Measurements from ENCODE around the gene SLC25A1.

SLC25A1 gene

DNA sequence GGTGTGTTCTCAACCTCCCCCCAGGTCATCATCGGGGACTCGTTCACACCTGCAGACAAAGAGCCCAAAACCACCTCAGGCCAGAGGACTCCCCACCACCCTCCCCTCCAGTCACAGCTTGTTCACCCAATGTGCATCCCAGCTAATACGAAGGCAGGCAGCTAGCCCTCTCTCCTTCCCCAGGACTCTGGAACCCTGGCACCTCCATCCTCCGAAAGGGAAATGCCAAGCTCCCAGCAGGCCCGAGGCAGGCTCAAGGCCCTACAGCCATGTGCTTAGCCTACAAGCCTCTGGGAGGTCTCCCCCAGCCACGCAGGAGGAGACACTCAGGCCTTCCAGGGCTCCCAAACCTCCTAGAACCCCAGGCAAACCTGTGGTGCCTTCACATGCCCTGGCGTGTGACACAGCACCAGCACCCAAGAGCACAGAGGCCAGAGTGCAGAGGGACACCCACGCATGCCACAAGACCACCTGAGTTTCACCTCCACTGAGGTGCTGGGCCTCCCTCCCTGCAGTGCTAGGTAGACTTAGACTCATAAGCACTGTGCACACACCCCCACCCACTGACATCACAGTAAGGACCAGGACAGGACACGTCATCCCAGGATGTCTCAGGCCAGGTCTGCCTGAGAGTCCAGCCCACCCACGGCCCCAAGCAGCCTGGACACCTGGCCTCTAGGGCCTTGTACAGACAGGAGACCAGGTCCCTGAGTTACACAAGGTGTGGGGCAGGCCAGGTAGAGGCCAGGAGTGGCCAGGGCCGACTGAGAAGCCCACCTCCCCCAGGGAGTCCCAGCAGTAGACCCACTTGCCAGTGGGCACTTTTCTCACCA is 40.9 kb downstream of the SLC25A1 start:
- H3K4me3 ChIP-seq (ENCODE audit: low read depth, low read length) = no peak overlapping the region
- H3K9ac ChIP-seq (ENCODE audit: low read depth, low read length) = no peak overlapping the region
- H3K9me3 ChIP-seq (ENCODE audit: control insufficient read depth, insufficient read depth, low read length) = no peaks in the 10 kb centered on the region
- no peaks in the 10 kb centered on the region for H3K27me3 ChIP-seq (ENCODE audit: control insufficient read depth, insufficient read depth, low read length)
- peaks cover 66% of the 10 kb centered on the region for H3K36me3 ChIP-seq (ENCODE audit: control insufficient read depth, insufficient read depth, low read length)
- H3K4me1 ChIP-seq (ENCODE audit: control insufficient read depth, insufficient read depth, low read length) = no peaks in the 10 kb centered on the region

DNA sequence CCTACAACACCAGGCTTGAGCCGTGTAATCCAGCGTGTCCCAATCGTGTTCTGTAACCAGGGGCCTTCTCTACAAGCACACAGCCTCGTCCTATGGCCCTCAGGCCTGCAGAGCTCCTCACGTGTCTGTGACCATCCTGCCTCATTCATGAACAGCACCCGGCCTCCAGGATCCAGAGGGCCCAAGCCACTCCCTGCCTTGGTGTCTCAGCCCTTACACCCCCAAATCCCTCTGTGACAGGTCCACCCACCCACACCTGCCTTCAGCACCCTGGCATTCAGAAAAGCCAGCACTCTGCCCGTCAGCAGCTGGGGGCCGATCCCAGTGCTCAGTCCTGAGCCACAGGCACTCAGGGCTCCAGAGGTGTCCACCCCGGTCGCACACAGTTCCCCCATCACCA is 41.6 kb downstream of the SLC25A1 start:
- Histone ChIP-seq H3K4me1 (ENCODE audit: control insufficient read depth, insufficient read depth, low read length) (no peaks in the 10 kb centered on the region), H3K36me3 (ENCODE audit: control insufficient read depth, insufficient read depth, low read length) (peaks cover 63% of the 10 kb centered on the region), H3K4me3 (ENCODE audit: low read depth, low read length) (no peak overlapping the region), H3K9me3 (ENCODE audit: control insufficient read depth, insufficient read depth, low read length) (no peaks in the 10 kb centered on the region), H3K27me3 (ENCODE audit: control insufficient read depth, insufficient read depth, low read length) (no peaks in the 10 kb centered on the region), H3K9ac (ENCODE audit: low read depth, low read length) (no peak overlapping the region)

DNA sequence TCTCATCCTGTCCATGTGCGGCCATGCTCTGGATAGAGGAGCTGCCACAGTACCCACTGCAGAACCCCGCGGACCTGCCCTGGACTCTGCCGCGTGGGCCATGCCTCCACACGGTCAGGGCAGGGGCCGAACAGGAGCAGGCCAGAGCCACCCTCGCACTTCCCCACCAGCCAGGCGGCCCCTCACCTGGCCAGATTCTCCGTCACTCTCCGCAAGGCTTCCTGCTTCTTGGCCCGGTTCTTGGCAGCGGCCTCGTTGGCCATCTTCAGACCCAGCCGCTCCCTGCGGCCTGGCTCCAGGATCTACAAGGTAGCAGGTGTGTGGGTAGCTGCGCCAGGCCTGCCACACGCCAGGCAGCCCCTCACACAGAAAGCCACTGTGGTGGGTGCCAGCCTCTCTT is 43.7 kb downstream of the SLC25A1 start:
- H3K9ac ChIP-seq (ENCODE audit: low read depth, low read length) = no peak overlapping the region
- no peak overlapping the region for H3K4me3 ChIP-seq (ENCODE audit: low read depth, low read length)
- peaks cover 55% of the 10 kb centered on the region for H3K36me3 ChIP-seq (ENCODE audit: control insufficient read depth, insufficient read depth, low read length)
- H3K4me1 ChIP-seq (ENCODE audit: control insufficient read depth, insufficient read depth, low read length) = no peaks in the 10 kb centered on the region
- H3K9me3 ChIP-seq (ENCODE audit: control insufficient read depth, insufficient read depth, low read length) = no peaks in the 10 kb centered on the region
- no peaks in the 10 kb centered on the region for H3K27me3 ChIP-seq (ENCODE audit: control insufficient read depth, insufficient read depth, low read length)

DNA sequence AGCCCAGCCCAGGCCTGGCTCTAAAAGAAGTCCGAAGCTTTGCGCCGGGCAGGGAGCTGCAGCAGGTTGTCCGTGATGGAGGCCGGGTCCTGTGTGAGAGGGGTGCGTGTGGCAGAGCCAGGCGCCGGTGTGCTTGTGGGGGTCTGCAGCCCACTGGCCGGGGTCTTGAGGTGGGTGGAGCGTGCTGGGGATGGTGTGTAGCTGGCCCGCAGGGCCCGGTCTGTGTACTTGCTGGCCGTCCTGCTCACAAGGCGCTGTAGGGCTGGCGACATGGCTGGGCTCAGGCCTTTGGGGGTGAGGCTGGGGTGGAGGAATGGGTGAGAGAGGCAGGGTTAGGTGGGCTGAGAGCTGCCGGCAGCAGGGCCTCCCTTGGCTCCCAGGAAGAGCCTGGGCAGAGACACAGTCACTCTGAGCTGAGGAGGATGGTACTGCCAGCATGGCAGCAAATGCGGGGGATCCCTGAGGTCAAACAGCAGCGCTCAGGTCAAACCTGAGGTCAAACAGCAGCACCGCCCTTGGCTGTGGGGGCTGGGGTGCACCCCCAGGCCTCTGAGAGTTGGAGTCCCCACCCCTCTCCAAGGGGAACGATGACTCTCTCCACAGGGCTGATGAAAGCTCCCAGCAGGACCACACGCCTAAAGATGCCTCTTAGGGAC is 44.2 kb downstream of the SLC25A1 start:
- Histone ChIP-seq H3K9ac (ENCODE audit: low read depth, low read length) (no peak overlapping the region), H3K4me1 (ENCODE audit: control insufficient read depth, insufficient read depth, low read length) (no peaks in the 10 kb centered on the region), H3K9me3 (ENCODE audit: control insufficient read depth, insufficient read depth, low read length) (no peaks in the 10 kb centered on the region), H3K4me3 (ENCODE audit: low read depth, low read length) (no peak overlapping the region), H3K27me3 (ENCODE audit: control insufficient read depth, insufficient read depth, low read length) (no peaks in the 10 kb centered on the region), H3K36me3 (ENCODE audit: control insufficient read depth, insufficient read depth, low read length) (peaks cover 50% of the 10 kb centered on the region)

DNA sequence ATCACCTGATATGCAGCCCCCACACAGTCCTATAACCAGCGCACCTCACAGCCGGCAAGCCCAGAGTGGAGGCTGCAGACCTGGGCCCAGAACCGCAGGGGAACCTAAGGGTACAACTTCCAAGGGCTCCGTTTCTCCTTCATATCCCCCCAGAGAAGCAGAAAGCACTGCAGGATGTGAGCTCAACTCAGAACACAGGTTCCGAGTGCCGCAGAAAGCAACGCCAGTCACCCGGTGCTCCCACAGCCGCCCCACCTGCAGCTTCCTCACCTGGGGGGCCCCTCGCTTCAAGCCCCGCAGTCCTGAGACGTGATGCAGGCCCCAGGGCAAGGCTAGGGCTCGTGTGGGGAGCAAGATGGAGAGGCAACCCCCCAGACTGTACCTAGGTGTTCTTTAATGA is 45.0 kb downstream of the SLC25A1 start:
- Histone ChIP-seq H3K27me3 (ENCODE audit: control insufficient read depth, insufficient read depth, low read length) (no peaks in the 10 kb centered on the region), H3K9ac (ENCODE audit: low read depth, low read length) (no peak overlapping the region), H3K4me1 (ENCODE audit: control insufficient read depth, insufficient read depth, low read length) (no peaks in the 10 kb centered on the region), H3K4me3 (ENCODE audit: low read depth, low read length) (no peak overlapping the region), H3K9me3 (ENCODE audit: control insufficient read depth, insufficient read depth, low read length) (no peaks in the 10 kb centered on the region), H3K36me3 (ENCODE audit: control insufficient read depth, insufficient read depth, low read length) (peaks cover 43% of the 10 kb centered on the region)

DNA sequence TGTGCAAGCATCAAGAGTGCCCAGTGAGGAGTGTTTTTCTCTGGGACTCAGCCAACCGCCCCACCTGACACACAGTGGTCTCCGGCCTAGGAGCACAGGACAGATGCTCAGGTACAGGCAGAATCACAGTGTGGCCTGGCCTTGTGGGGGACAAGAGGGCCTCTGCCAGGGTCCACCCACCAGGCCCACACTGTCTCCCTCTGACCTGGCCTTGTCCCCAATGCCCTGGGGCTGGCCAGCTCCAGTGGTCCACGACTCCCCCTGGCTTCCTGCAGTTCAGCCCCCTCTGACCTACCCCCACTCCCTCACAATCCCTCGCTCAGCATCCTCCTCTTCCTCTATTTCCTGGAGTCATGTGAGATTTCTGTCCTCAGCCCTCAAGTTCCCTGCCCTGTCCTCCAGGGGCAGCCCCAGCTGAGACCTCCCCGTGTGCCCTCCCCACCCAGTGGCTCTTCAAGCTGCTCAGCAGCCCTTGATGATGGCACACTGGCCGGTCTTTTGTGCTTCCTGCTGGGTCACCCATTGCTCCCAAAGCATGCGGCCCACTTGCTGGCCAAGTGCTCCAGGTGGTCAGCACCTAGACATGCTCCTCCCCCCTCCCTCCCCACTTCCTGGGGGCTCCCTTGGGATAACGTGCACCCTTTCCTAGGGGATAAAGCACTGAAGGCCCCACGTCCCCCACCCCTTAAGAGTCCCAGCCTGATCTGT is 45.7 kb downstream of the SLC25A1 start:
- Histone ChIP-seq H3K9me3 (ENCODE audit: control insufficient read depth, insufficient read depth, low read length) (no peaks in the 10 kb centered on the region), H3K27me3 (ENCODE audit: control insufficient read depth, insufficient read depth, low read length) (no peaks in the 10 kb centered on the region), H3K4me3 (ENCODE audit: low read depth, low read length) (no peak overlapping the region), H3K36me3 (ENCODE audit: control insufficient read depth, insufficient read depth, low read length) (peaks cover 42% of the 10 kb centered on the region), H3K4me1 (ENCODE audit: control insufficient read depth, insufficient read depth, low read length) (no peaks in the 10 kb centered on the region), H3K9ac (ENCODE audit: low read depth, low read length) (no peak overlapping the region)

DNA sequence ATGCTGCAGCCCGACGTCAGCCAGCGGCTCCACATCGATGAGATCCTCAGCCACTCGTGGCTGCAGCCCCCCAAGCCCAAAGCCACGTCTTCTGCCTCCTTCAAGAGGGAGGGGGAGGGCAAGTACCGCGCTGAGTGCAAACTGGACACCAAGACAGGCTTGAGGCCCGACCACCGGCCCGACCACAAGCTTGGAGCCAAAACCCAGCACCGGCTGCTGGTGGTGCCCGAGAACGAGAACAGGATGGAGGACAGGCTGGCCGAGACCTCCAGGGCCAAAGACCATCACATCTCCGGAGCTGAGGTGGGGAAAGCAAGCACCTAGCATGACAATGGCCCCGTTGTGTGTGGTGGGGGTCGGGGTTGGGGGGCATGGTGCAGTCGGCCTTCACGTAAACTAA is 46.4 kb downstream of the SLC25A1 start:
- Histone ChIP-seq H3K4me3 (ENCODE audit: low read depth, low read length) (no peak overlapping the region), H3K4me1 (ENCODE audit: control insufficient read depth, insufficient read depth, low read length) (no peaks in the 10 kb centered on the region), H3K36me3 (ENCODE audit: control insufficient read depth, insufficient read depth, low read length) (peaks cover 36% of the 10 kb centered on the region), H3K27me3 (ENCODE audit: control insufficient read depth, insufficient read depth, low read length) (no peaks in the 10 kb centered on the region), H3K9ac (ENCODE audit: low read depth, low read length) (no peak overlapping the region), H3K9me3 (ENCODE audit: control insufficient read depth, insufficient read depth, low read length) (no peaks in the 10 kb centered on the region)

DNA sequence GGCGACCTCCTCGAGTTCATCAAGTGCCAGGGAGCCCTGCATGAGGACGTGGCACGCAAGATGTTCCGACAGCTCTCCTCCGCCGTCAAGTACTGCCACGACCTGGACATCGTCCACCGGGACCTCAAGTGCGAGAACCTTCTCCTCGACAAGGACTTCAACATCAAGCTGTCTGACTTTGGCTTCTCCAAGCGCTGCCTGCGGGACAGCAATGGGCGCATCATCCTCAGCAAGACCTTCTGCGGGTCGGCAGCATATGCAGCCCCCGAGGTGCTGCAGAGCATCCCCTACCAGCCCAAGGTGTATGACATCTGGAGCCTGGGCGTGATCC is 46.9 kb downstream of the SLC25A1 start:
- no peaks in the 10 kb centered on the region for H3K4me1 ChIP-seq (ENCODE audit: control insufficient read depth, insufficient read depth, low read length)
- H3K36me3 ChIP-seq (ENCODE audit: control insufficient read depth, insufficient read depth, low read length) = peaks cover 31% of the 10 kb centered on the region
- H3K27me3 ChIP-seq (ENCODE audit: control insufficient read depth, insufficient read depth, low read length) = no peaks in the 10 kb centered on the region
- H3K9ac ChIP-seq (ENCODE audit: low read depth, low read length) = no peak overlapping the region
- H3K9me3 ChIP-seq (ENCODE audit: control insufficient read depth, insufficient read depth, low read length) = no peaks in the 10 kb centered on the region
- no peak overlapping the region for H3K4me3 ChIP-seq (ENCODE audit: low read depth, low read length)

DNA sequence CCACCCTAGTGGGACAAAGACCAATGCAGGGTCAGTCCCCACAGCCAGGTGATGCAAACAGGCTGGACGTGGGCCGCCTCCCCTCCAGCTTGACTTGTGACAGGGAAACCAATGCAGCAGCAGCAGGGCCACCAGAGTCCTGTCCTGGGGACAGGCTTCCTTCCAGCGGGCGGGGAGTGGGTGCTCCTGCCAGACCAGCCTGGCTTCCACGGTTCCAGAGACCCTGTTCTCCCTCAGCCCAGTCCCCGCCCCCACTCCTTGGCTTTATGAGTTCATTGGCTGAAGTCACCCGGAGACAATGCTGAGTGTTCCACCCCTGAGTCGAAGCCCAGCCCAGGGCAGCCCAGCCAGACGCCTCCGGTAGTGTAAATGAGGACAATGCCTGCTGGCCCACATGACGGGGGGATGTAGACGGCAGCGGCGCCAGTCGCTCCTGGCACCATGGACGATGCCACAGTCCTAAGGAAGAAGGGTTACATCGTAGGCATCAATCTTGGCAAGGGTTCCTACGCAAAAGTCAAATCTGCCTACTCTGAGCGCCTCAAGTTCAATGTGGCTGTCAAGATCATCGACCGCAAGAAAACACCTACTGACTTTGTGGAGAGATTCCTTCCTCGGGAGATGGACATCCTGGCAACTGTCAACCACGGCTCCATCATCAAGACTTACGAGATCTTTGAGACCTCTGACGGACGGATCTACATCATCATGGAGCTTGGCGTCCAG is 47.4 kb downstream of the SLC25A1 start, which contains the start of gene TSSK2:
TSS of gene TSSK2 (plus strand) at position 350 of the 726 bp plus-strand sequence. CDS start at position 442, 92 bp downstream.
- Histone ChIP-seq H3K9me3 (ENCODE audit: control insufficient read depth, insufficient read depth, low read length) (no peaks in the 10 kb centered on the region), H3K4me3 (ENCODE audit: low read depth, low read length) (no peak within 1 kb of the TSS), H3K9ac (ENCODE audit: low read depth, low read length) (no peak within 1 kb of the TSS), H3K36me3 (ENCODE audit: control insufficient read depth, insufficient read depth, low read length) (peaks cover 28% of the 10 kb centered on the region), H3K4me1 (ENCODE audit: control insufficient read depth, insufficient read depth, low read length) (no peaks in the 10 kb centered on the region), H3K27me3 (ENCODE audit: control insufficient read depth, insufficient read depth, low read length) (no peaks in the 10 kb centered on the region)

DNA sequence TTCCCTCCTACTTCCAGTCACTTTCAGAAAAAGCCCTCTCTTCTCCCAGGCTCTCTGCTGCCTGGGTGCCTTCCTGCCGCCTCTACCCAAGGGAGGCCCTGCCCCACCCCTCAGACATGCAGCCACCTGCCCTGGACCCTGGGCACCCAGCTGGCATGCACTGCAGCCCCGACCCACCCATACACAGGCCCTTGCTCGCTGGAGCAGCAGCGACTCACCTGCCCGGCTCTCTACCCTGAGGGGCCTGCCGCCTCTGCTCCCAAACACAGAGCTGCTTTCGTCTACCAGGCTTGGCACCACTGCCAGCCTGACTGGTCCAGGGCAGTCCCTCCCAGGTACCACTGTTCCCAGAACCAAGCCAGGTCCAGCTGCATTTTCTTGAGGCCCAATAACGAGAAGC is 48.7 kb downstream of the SLC25A1 start:
- Histone ChIP-seq H3K9ac (ENCODE audit: low read depth, low read length) (no peak overlapping the region), H3K9me3 (ENCODE audit: control insufficient read depth, insufficient read depth, low read length) (no peaks in the 10 kb centered on the region), H3K27me3 (ENCODE audit: control insufficient read depth, insufficient read depth, low read length) (no peaks in the 10 kb centered on the region), H3K36me3 (ENCODE audit: control insufficient read depth, insufficient read depth, low read length) (peaks cover 26% of the 10 kb centered on the region), H3K4me3 (ENCODE audit: low read depth, low read length) (no peak overlapping the region), H3K4me1 (ENCODE audit: control insufficient read depth, insufficient read depth, low read length) (no peaks in the 10 kb centered on the region)

DNA sequence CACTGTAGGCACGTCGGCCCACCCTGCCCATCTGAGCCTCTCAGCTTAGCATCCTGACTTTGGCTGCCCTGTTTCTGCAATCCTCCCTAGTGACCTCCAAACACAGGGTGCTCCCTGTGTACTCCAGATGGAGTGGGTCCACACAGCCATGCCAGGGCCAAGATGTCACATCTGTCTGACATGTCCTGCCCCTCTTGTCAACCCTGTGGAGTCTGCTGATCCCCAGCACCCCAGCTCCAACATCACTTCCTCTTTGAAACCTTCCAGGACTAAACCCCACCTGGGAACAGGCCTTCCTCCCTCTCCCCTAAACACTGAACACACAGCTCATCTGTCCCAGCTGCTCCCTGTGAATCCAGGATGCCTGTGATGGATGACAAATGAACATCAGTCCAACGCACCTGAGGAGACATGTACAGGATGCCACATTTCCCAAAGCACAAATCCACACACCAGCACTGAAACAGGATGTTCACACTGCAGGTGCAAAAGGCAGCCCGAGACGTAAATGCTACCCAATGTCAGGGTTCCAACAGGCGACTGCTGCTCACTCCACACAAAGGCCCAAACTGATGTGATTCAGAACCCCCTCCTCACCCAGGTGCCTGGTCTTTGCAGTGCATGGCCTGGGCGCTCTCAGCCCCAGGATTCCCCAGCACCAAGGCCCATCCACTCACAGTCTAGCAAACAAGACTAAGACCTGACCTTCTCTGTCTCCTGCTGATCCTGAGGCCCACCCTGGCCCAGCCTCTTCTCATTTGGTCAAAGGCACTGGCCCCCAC is 49.4 kb downstream of the SLC25A1 start:
- H3K4me3 ChIP-seq (ENCODE audit: low read depth, low read length) = no peak overlapping the region
- H3K4me1 ChIP-seq (ENCODE audit: control insufficient read depth, insufficient read depth, low read length) = no peaks in the 10 kb centered on the region
- H3K27me3 ChIP-seq (ENCODE audit: control insufficient read depth, insufficient read depth, low read length) = no peaks in the 10 kb centered on the region
- no peaks in the 10 kb centered on the region for H3K9me3 ChIP-seq (ENCODE audit: control insufficient read depth, insufficient read depth, low read length)
- H3K36me3 ChIP-seq (ENCODE audit: control insufficient read depth, insufficient read depth, low read length) = peaks cover 19% of the 10 kb centered on the region
- no peak overlapping the region for H3K9ac ChIP-seq (ENCODE audit: low read depth, low read length)
